Measurements from ENCODE around the gene KIF21A. TPM values are rescaled to one million over a fixed set of nuclear protein-coding genes. Genes with fewer than 3 reads are reported as not detected.
A peak's percentile ranks its signal among the peaks of the same experiment; 100 is the strongest.
"Not testable (repeated sequence)": the region's sequence is repeated elsewhere in the genome, so short reads cannot be mapped to it uniquely, and the experiment has no call there.

The KIF21A gene
- total RNA-seq, 1 experiment from 2014 or later, result 3.3 TPM

DNA sequence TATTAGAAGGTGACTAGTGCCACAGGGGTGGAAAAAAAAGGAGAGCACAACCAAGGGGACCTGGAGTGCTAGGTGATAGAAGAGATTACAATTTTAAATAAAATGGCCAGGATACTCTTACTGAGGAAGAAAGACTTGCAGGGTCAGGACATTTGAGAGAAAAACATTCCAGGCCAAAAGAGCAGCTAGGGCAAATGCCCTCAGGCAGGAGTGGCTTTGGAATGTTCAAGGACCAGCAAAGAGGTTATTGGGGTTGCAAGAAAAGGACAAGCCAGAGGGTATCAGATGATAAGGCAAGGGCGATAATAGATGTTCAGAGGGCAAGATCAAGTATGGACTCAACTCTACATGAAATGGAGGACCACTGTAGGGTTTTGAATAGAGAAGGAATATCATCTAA lies 146.4 kb downstream of the KIF21A start:
- H3K27ac ChIP-seq (ENCODE audit: low read depth, low read length, poor library complexity, severe bottlenecking), result no peak overlapping the region
- no peaks in the 10 kb centered on the region for H3K9me3 ChIP-seq (ENCODE audit: low read depth, low read length, poor library complexity, severe bottlenecking)
- BruUV-seq (replicated peaks), result no TSS peak
- intact Hi-C loops (cut with micrococcal nuclease; ENCODE audit: unreplicated experiment), result no loop called here
- no peak for DNase-seq (ENCODE audit: low spot score)
- no peaks in the 10 kb centered on the region for H3K4me1 ChIP-seq (ENCODE audit: insufficient read depth, low read length, poor library complexity, severe bottlenecking)
- no peaks in the 10 kb centered on the region for H3K36me3 ChIP-seq (ENCODE audit: insufficient read depth, low read length, poor library complexity, severe bottlenecking)
- H3K4me3 ChIP-seq (ENCODE audit: low read depth, low read length, poor library complexity, severe bottlenecking), result no peak overlapping the region
- TF ChIP-seq EZH2 (IDR thresholded peaks at IDR 0.05; ENCODE audit: borderline replicate concordance, low read depth, low read length, poor library complexity, severe bottlenecking), result no peak
- TF ChIP-seq, protein P1, sequence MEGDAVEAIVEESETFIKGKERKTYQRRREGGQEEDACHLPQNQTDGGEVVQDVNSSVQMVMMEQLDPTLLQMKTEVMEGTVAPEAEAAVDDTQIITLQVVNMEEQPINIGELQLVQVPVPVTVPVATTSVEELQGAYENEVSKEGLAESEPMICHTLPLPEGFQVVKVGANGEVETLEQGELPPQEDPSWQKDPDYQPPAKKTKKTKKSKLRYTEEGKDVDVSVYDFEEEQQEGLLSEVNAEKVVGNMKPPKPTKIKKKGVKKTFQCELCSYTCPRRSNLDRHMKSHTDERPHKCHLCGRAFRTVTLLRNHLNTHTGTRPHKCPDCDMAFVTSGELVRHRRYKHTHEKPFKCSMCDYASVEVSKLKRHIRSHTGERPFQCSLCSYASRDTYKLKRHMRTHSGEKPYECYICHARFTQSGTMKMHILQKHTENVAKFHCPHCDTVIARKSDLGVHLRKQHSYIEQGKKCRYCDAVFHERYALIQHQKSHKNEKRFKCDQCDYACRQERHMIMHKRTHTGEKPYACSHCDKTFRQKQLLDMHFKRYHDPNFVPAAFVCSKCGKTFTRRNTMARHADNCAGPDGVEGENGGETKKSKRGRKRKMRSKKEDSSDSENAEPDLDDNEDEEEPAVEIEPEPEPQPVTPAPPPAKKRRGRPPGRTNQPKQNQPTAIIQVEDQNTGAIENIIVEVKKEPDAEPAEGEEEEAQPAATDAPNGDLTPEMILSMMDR (conservative IDR thresholded peaks at IDR 0.05; ENCODE audit: low read depth, low read length), result no peak
- CTCF ChIA-PET, result no interaction called here
- POLR2A ChIA-PET (ENCODE audit: low non-redundant PET), result interaction anchor here (0.6 kb wide), 1 partner anchor 287 kb away, joined by 5 read pairs; no protein-coding TSS in a partner anchor
- no peaks in the 10 kb centered on the region for H3K27me3 ChIP-seq (replicated peaks; ENCODE audit: insufficient read depth, low read depth, low read length, poor library complexity)

DNA sequence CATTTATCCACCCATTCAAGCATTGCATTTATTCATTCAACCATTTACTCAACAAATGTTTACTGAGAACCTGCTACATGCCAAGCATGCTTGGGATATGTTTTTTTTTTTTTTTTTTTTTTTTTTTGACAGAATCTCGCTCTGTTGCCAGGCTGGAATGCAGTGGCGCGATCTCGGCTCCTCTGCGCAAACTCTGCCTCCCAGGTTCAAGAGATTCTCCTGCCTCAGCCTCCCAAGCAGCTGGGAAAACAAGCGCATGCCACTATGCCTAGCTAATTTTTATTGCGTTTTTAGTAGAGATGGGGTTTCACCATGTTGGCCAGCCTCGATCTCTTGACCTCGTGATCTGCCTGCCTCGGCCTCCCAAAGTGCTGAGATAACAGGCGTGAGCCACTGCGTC lies 147.3 kb downstream of the KIF21A start:
- CTCF ChIA-PET; DNase-seq (ENCODE audit: low spot score); H3K4me3 ChIP-seq (ENCODE audit: low read depth, low read length, poor library complexity, severe bottlenecking); H3K27ac ChIP-seq (ENCODE audit: low read depth, low read length, poor library complexity, severe bottlenecking); POLR2A ChIA-PET (ENCODE audit: low non-redundant PET); BruUV-seq (replicated peaks); intact Hi-C loops (cut with micrococcal nuclease; ENCODE audit: unreplicated experiment); H3K27me3 ChIP-seq (replicated peaks; ENCODE audit: insufficient read depth, low read depth, low read length, poor library complexity); H3K36me3 ChIP-seq (ENCODE audit: insufficient read depth, low read length, poor library complexity, severe bottlenecking); H3K9me3 ChIP-seq (ENCODE audit: low read depth, low read length, poor library complexity, severe bottlenecking); H3K4me1 ChIP-seq (ENCODE audit: insufficient read depth, low read length, poor library complexity, severe bottlenecking): not testable (repeated sequence)

DNA sequence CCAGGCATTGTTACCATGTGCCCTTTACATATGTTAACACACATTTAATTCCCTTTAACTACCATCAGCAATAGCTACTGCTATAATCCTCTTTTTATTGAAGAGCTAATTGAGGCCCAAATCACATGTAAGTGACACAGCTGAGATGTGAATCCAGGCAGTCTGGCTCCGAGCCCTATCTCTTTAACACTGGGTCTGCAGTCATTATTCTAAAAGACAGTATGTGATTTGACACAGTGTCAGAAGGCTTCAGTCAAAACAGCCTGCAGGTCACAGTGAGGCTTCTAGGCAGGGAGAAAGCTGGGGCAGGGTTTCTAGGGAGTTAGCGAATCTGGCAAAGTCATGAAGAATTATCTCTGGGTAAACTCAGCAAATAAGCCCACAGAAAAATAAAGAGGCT lies 148.2 kb downstream of the KIF21A start:
- POLR2A ChIA-PET (ENCODE audit: low non-redundant PET), result no interaction called here
- CTCF ChIA-PET, result no interaction called here
- Histone ChIP-seq H3K27me3 (replicated peaks; ENCODE audit: insufficient read depth, low read depth, low read length, poor library complexity) (no peaks in the 10 kb centered on the region), H3K4me3 (ENCODE audit: low read depth, low read length, poor library complexity, severe bottlenecking) (no peak overlapping the region), H3K36me3 (ENCODE audit: insufficient read depth, low read length, poor library complexity, severe bottlenecking) (no peaks in the 10 kb centered on the region), H3K4me1 (ENCODE audit: insufficient read depth, low read length, poor library complexity, severe bottlenecking) (no peaks in the 10 kb centered on the region), H3K9me3 (ENCODE audit: low read depth, low read length, poor library complexity, severe bottlenecking) (no peaks in the 10 kb centered on the region), H3K27ac (ENCODE audit: low read depth, low read length, poor library complexity, severe bottlenecking) (no peak overlapping the region)
- no peak for TF ChIP-seq EZH2 (IDR thresholded peaks at IDR 0.05; ENCODE audit: borderline replicate concordance, low read depth, low read length, poor library complexity, severe bottlenecking)
- TF ChIP-seq, protein P1 (conservative IDR thresholded peaks at IDR 0.05; ENCODE audit: low read depth, low read length), result no peak
- no TSS peak for BruUV-seq (replicated peaks)
- intact Hi-C loops (cut with micrococcal nuclease; ENCODE audit: unreplicated experiment), result no loop called here
- DNase-seq (ENCODE audit: low spot score), result peak; percentile 3

DNA sequence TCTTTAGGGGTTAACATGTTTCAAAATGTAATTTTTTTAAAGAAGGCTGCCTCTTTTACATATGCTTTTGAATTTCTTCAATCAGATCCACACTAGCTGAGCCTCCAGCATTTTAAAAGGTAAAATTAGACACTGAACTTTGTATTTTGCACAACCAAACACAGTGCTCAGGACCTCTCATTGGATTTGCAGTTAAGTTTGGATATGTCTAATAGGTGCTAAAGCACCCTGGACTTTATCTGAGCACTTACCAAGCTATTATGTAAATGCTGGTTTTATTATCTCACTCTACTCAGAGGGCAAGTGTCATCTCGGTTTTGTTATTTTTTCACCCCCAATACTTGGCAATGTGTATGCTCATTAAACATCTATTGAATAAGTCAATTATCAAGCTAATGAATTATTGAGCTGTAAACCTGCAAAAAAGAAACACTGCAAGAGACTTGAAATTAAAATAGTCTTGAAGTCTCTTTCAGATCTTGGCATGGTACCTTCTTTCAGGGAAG lies 150.7 kb downstream of the KIF21A start:
- Histone ChIP-seq H3K4me3 (ENCODE audit: low read depth, low read length, poor library complexity, severe bottlenecking) (no peak overlapping the region), H3K27ac (ENCODE audit: low read depth, low read length, poor library complexity, severe bottlenecking) (no peak overlapping the region), H3K9me3 (ENCODE audit: low read depth, low read length, poor library complexity, severe bottlenecking) (no peaks in the 10 kb centered on the region), H3K27me3 (replicated peaks; ENCODE audit: insufficient read depth, low read depth, low read length, poor library complexity) (no peaks in the 10 kb centered on the region), H3K4me1 (ENCODE audit: insufficient read depth, low read length, poor library complexity, severe bottlenecking) (no peaks in the 10 kb centered on the region), H3K36me3 (ENCODE audit: insufficient read depth, low read length, poor library complexity, severe bottlenecking) (no peaks in the 10 kb centered on the region)
- ChIA-PET CTCF (no interaction called here), POLR2A (ENCODE audit: low non-redundant PET) (no interaction called here)
- TF ChIP-seq, protein P1 (conservative IDR thresholded peaks at IDR 0.05; ENCODE audit: low read depth, low read length), result no peak
- no peak for TF ChIP-seq EZH2 (IDR thresholded peaks at IDR 0.05; ENCODE audit: borderline replicate concordance, low read depth, low read length, poor library complexity, severe bottlenecking)
- no peak for DNase-seq (ENCODE audit: low spot score)
- BruUV-seq (replicated peaks), result no TSS peak
- intact Hi-C loops (cut with micrococcal nuclease; ENCODE audit: unreplicated experiment), result no loop called here
